ENCODE measurements around the gene KCNA3. TPM values are rescaled to one million over a fixed set of nuclear protein-coding genes. Genes with fewer than 3 reads are reported as not detected.
"Not testable (repeated sequence)": the region's sequence is repeated elsewhere in the genome, so short reads cannot be mapped to it uniquely, and the experiment has no call there.

KCNA3 gene
- total and polyA plus RNA-seq, 8 donors, result 0.73 to 11.9 (median 3.3) TPM; not detected in 4

DNA sequence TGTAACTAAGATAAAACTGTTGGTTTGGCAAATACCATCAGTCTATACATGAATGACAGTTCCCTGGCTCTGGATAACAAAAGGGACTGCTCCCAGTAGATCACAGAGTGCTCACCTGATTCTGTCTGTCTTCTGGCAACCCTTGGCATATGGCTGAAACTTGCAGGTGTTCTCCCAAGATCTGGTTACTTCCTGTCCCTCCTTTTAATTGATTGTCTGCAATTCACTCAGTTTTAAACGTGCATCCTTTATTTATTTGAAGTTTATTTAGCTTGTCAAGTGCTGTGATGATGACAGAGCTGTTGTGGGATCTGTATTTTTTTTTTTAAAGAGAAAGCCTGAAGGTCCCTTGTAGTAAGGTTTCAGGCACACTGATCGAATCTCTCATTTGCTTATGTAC is 3.4 kb downstream of the KCNA3 start:
- peaks cover 0 to 17% (median 3%) of the 10 kb centered on the region in 4 donors for H3K9me3 ChIP-seq
- 32 to 41% (median 36%) methylated on average over 2 of the region's 2 CpGs for WGBS, 5 donors
- intact Hi-C loops (cut with DNase I; ENCODE audit: low total_unique reads), result no loop called here
- no peak for DNase-seq
- TF ChIP-seq, protein P1, sequence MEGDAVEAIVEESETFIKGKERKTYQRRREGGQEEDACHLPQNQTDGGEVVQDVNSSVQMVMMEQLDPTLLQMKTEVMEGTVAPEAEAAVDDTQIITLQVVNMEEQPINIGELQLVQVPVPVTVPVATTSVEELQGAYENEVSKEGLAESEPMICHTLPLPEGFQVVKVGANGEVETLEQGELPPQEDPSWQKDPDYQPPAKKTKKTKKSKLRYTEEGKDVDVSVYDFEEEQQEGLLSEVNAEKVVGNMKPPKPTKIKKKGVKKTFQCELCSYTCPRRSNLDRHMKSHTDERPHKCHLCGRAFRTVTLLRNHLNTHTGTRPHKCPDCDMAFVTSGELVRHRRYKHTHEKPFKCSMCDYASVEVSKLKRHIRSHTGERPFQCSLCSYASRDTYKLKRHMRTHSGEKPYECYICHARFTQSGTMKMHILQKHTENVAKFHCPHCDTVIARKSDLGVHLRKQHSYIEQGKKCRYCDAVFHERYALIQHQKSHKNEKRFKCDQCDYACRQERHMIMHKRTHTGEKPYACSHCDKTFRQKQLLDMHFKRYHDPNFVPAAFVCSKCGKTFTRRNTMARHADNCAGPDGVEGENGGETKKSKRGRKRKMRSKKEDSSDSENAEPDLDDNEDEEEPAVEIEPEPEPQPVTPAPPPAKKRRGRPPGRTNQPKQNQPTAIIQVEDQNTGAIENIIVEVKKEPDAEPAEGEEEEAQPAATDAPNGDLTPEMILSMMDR (IDR thresholded peaks at IDR 0.05), result no peak
- TF ChIP-seq EP300 (IDR thresholded peaks at IDR 0.05) (no peak), POLR2AphosphoS5 (IDR thresholded peaks at IDR 0.05) (no peak), POLR2A (IDR thresholded peaks at IDR 0.05) (no peak)
- peaks cover 15 to 23% (median 17%) of the 10 kb centered on the region in 4 donors for H3K4me1 ChIP-seq
- H3K27me3 ChIP-seq, result peaks cover 17 to 67% (median 32%) of the 10 kb centered on the region in 3 donors
- H3K36me3 ChIP-seq, result no peaks in the 10 kb centered on the region
- peak overlapping the region in 1 of 5 donors; percentile 85 for H3K27ac ChIP-seq
- peak overlapping the region in 1 of 4 donors; percentile 64 for H3K4me3 ChIP-seq

DNA sequence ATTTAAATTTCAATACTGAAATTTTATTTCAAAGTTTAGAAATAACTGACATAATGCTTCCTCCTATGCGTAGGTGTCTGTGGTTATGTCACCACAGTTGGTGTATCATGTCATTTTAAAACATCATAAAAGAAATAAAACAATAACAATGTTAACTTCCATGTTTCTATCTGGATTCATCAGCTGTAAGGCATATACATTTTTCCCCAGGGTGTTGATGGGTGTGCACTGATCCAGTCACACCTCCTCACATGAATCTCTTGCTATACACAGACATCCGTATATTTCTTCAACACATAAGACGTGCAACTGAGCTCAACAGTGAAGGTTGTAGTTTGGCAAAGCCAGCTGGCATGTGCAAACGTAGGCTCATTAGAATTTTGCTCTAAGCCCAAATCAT is 6.2 kb downstream of the KCNA3 start:
- intact Hi-C loops (cut with DNase I; ENCODE audit: low total_unique reads), result no loop called here
- H3K36me3 ChIP-seq, result no peaks in the 10 kb centered on the region
- no peak for DNase-seq
- H3K27me3 ChIP-seq, result peaks cover 1 to 39% (median 13%) of the 10 kb centered on the region in 3 donors
- peaks cover 0 to 5% (median 2%) of the 10 kb centered on the region in 4 donors for H3K9me3 ChIP-seq
- TF ChIP-seq POLR2AphosphoS5 (IDR thresholded peaks at IDR 0.05), result no peak
- no peak for TF ChIP-seq POLR2A (IDR thresholded peaks at IDR 0.05)
- TF ChIP-seq, protein P1 (IDR thresholded peaks at IDR 0.05), result no peak
- TF ChIP-seq EP300 (IDR thresholded peaks at IDR 0.05), result no peak
- no peak overlapping the region for H3K4me3 ChIP-seq
- H3K4me1 ChIP-seq, result peaks cover 0 to 2% (median 0%) of the 10 kb centered on the region in 4 donors
- H3K27ac ChIP-seq, result no peak overlapping the region
- WGBS, 5 donors, result 50 to 58% (median 54%) methylated on average over 4 of the region's 4 CpGs

DNA sequence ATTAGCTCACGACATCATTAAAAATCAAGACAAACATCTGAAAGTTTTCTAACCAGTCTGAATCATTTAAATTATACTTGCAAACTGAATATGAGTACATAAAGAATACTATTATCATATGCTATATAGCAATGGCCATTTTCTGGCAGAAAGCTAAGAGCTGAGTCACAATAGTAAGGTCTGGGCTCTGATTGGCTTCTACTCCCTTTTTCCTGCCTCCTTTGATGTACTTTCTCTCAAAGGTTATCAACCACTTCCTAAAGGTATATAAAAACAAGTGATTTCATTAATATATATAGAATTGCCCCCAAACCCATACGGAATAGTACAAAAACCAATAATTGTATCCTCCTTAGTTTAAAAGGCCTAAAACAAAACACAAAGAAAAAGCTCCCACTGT is 7.0 kb downstream of the KCNA3 start:
- DNase-seq, result no peak
- intact Hi-C loops (cut with DNase I; ENCODE audit: low total_unique reads), result no loop called here
- H3K36me3 ChIP-seq, result no peaks in the 10 kb centered on the region
- no peaks in the 10 kb centered on the region for H3K4me1 ChIP-seq
- H3K9me3 ChIP-seq, result no peaks in the 10 kb centered on the region
- no peak overlapping the region for H3K27ac ChIP-seq
- TF ChIP-seq POLR2A (IDR thresholded peaks at IDR 0.05) (no peak), POLR2AphosphoS5 (IDR thresholded peaks at IDR 0.05) (no peak), EP300 (IDR thresholded peaks at IDR 0.05) (no peak)
- TF ChIP-seq, protein P1 (IDR thresholded peaks at IDR 0.05), result no peak
- H3K4me3 ChIP-seq, result no peak overlapping the region
- peaks cover 0 to 32% (median 5%) of the 10 kb centered on the region in 3 donors for H3K27me3 ChIP-seq
- 78 to 90% (median 82%) methylated on average over 2 of the region's 2 CpGs for WGBS, 5 donors

DNA sequence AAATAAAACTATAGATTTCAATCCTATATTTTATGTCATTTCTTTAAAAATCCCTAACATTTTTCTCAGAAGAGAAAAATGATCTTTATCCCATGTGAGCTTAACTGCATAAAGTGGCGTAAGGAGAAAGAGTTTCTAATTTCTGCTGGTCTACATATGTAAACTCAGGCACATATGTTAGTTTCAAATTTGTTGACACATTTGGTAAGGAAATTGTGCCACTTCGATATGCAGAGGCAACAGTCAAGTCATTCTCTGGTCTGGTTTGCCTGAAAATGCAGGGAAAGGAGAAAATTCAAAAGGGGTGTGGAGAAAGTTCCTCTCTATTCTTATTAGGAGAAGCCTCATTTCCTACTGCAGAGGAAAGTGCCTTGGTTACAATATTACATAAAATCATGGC is 11.5 kb downstream of the KCNA3 start:
- WGBS, 5 donors, result 77 to 86% (median 80%) methylated on average over 2 of the region's 2 CpGs
- no peaks in the 10 kb centered on the region for H3K9me3 ChIP-seq
- no peaks in the 10 kb centered on the region for H3K36me3 ChIP-seq
- H3K27ac ChIP-seq, result no peak overlapping the region
- no peak for DNase-seq
- H3K27me3 ChIP-seq, result peaks cover 0 to 5% (median 3%) of the 10 kb centered on the region in 3 donors
- no peak for TF ChIP-seq POLR2A (IDR thresholded peaks at IDR 0.05)
- TF ChIP-seq EP300 (IDR thresholded peaks at IDR 0.05), result no peak
- no peak for TF ChIP-seq POLR2AphosphoS5 (IDR thresholded peaks at IDR 0.05)
- TF ChIP-seq, protein P1 (IDR thresholded peaks at IDR 0.05), result no peak
- intact Hi-C loops (cut with DNase I; ENCODE audit: low total_unique reads), result no loop called here
- H3K4me1 ChIP-seq, result no peaks in the 10 kb centered on the region
- no peak overlapping the region for H3K4me3 ChIP-seq

DNA sequence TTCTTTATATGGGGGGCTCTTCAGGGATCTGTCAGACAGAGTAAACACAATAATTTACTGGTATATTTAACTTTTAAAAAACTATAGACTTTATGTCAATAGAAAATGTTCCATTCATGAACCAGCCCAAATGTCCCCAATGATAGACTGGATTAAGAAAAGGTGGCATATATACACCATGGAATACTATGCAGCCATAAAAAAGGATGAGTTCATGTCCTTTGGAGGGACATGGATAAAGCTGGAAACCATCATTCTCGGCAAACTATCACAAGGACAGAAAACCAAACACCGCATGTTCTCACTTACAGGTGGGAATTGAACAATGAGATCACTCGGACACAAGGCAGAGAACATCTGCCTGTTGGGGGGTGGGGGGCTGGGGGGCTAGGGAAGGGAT is 15.2 kb downstream of the KCNA3 start:
- H3K27ac ChIP-seq; H3K9me3 ChIP-seq; H3K4me1 ChIP-seq; intact Hi-C loops (cut with DNase I; ENCODE audit: low total_unique reads); DNase-seq; H3K36me3 ChIP-seq; H3K27me3 ChIP-seq; H3K4me3 ChIP-seq: not testable (repeated sequence)
- WGBS, 5 donors, result 83 to 97% (median 92%) methylated on average over 3 of the region's 3 CpGs

Data from stomach (tissue), 9 donors.